SU-DHL-6 (cell line): ENCODE measurements around the gene PRPS1.

Experiments
- CTCF ChIP-seq: fragments of 200-600 bp; sonication (generic); IDR thresholded peaks from one replicate; pipeline ENCODE4 v1.5.1; 2017; ENCODE audit warnings: antibody characterized with exemption, mild to moderate bottlenecking, low read length, moderate library complexity; ENCODE audit not compliant: insufficient read depth, poor library complexity, severe bottlenecking
- EZH2phosphoT487 ChIP-seq: fragments of 200-600 bp; sonication (generic), shearing (Covaris generic); conservative IDR thresholded peaks from 2 replicates; pipeline ENCODE4 v1.6.1; 2018; ENCODE audit warnings: mild to moderate bottlenecking, antibody characterized with exemption, low read length, moderate library complexity, mixed read lengths

- no peak for TF ChIP-seq CTCF
- no peak for TF ChIP-seq EZH2phosphoT487
Observed at GRCh38 chrX:107658660-107659059, 30.4 kb downstream of the PRPS1 start.
